ENCODE data around the gene SLC38A2. TPM values are rescaled to one million over a fixed set of nuclear protein-coding genes. Genes with fewer than 3 reads are reported as not detected.

Gene SLC38A2
- total RNA-seq, 1 experiment from 2014 or later = 341 TPM

DNA sequence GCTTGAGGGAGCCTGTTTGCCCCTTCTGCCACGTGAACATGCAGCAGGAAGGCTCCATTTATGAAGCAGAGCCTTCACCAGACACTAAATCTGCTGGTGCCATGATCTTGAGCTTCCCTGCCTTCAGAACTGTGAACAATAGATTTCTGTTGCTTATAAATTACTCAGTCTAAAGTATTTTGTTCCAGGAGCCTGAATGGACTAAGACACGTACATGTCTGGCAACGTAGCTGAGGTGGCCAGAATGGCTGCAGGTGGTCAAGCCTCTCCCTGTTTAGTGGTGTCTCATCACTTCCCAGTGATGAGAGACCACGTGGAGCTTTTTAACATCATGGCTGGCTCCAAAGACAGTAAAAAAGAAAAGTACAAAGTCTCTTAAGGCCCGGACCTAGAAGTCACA is 32.2 kb upstream of the SLC38A2 start:
- ChIA-PET CTCF (no interaction called here), POLR2A (no interaction called here)

DNA sequence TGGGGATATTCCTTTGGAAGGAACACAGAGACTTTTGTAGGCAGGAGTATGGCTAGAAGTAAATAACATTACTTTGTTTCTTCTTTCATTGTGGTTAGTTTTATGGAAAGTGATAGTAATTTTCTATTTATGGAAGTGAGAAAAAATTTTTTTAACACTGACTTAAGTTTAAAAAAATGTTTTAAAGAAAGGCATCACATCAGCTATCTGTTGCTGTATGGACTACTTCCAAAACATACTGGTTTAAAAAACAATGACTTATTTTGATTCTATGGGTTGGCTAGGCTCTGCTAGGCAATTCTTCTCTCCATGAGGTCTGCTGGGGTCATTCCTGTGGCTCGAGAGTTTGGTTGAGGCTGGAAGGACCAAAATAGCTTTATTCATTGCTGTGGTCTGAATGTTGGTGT is 31.7 kb upstream of the SLC38A2 start:
- DNase-seq (ENCODE audit: low read depth, low spot score) (no peak), ATAC-seq (no peak)
- Histone ChIP-seq H3K36me3 (ENCODE audit: control insufficient read depth, insufficient read depth, low read length) (no peaks in the 10 kb centered on the region), H3K9me3 (ENCODE audit: control insufficient read depth, insufficient read depth, low read depth, low read length) (no peaks in the 10 kb centered on the region), H3K4me3 (ENCODE audit: low read depth in 2 of 2, low read length in 2 of 2) (no peak overlapping the region), H3K27ac (ENCODE audit: low read length) (peak overlapping the region; percentile 76; the same call in 1 of the 2 replicates), H3K4me1 (ENCODE audit: control insufficient read depth, insufficient read depth, low read length) (peaks cover 19% of the 10 kb centered on the region), H3K27me3 (ENCODE audit: control insufficient read depth, insufficient read depth, low read length) (no peaks in the 10 kb centered on the region)
- ChIA-PET CTCF (no interaction called here), POLR2A (no interaction called here)
- in situ Hi-C loops (cut with HindIII; ENCODE audit: low pct_unique_long_range_greater_than_20kb, low sequenced_read_pairs) (no loop called here), intact Hi-C loops (cut with micrococcal nuclease; ENCODE audit: unreplicated experiment) (no loop called here)
- TF ChIP-seq, protein P1, sequence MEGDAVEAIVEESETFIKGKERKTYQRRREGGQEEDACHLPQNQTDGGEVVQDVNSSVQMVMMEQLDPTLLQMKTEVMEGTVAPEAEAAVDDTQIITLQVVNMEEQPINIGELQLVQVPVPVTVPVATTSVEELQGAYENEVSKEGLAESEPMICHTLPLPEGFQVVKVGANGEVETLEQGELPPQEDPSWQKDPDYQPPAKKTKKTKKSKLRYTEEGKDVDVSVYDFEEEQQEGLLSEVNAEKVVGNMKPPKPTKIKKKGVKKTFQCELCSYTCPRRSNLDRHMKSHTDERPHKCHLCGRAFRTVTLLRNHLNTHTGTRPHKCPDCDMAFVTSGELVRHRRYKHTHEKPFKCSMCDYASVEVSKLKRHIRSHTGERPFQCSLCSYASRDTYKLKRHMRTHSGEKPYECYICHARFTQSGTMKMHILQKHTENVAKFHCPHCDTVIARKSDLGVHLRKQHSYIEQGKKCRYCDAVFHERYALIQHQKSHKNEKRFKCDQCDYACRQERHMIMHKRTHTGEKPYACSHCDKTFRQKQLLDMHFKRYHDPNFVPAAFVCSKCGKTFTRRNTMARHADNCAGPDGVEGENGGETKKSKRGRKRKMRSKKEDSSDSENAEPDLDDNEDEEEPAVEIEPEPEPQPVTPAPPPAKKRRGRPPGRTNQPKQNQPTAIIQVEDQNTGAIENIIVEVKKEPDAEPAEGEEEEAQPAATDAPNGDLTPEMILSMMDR (IDR thresholded peaks at IDR 0.05) = no peak
- TF ChIP-seq SIN3A (IDR thresholded peaks at IDR 0.05; ENCODE audit: borderline replicate concordance, insufficient read depth, low read depth, low read length) = no peak
- TF ChIP-seq, protein P2, sequence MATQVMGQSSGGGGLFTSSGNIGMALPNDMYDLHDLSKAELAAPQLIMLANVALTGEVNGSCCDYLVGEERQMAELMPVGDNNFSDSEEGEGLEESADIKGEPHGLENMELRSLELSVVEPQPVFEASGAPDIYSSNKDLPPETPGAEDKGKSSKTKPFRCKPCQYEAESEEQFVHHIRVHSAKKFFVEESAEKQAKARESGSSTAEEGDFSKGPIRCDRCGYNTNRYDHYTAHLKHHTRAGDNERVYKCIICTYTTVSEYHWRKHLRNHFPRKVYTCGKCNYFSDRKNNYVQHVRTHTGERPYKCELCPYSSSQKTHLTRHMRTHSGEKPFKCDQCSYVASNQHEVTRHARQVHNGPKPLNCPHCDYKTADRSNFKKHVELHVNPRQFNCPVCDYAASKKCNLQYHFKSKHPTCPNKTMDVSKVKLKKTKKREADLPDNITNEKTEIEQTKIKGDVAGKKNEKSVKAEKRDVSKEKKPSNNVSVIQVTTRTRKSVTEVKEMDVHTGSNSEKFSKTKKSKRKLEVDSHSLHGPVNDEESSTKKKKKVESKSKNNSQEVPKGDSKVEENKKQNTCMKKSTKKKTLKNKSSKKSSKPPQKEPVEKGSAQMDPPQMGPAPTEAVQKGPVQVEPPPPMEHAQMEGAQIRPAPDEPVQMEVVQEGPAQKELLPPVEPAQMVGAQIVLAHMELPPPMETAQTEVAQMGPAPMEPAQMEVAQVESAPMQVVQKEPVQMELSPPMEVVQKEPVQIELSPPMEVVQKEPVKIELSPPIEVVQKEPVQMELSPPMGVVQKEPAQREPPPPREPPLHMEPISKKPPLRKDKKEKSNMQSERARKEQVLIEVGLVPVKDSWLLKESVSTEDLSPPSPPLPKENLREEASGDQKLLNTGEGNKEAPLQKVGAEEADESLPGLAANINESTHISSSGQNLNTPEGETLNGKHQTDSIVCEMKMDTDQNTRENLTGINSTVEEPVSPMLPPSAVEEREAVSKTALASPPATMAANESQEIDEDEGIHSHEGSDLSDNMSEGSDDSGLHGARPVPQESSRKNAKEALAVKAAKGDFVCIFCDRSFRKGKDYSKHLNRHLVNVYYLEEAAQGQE (IDR thresholded peaks at IDR 0.05; ENCODE audit: insufficient read depth in 1 of 2, low read depth in 2 of 2, low read length in 1 of 2) = no peak
- no peak for TF ChIP-seq TCF7L2 (IDR thresholded peaks at IDR 0.05; ENCODE audit: low read depth, low read length)
- no peak for TF ChIP-seq POLR2AphosphoS5 (IDR thresholded peaks at IDR 0.05; ENCODE audit: low read depth, low read length)
- BruUV-seq (replicated peaks) = no TSS peak

More for the DNA sequence above, 32.2 kb upstream of the SLC38A2 start:
- Histone ChIP-seq H3K27me3 (ENCODE audit: control insufficient read depth, insufficient read depth, low read length) (no peaks in the 10 kb centered on the region), H3K9me3 (ENCODE audit: control insufficient read depth, insufficient read depth, low read depth, low read length) (no peaks in the 10 kb centered on the region), H3K36me3 (ENCODE audit: control insufficient read depth, insufficient read depth, low read length) (no peaks in the 10 kb centered on the region), H3K27ac (ENCODE audit: low read length) (peak overlapping the region; percentile 76; the same call in 1 of the 2 replicates), H3K4me1 (ENCODE audit: control insufficient read depth, insufficient read depth, low read length) (peaks cover 19% of the 10 kb centered on the region), H3K4me3 (ENCODE audit: low read depth in 2 of 2, low read length in 2 of 2) (no peak overlapping the region)
- no peak for TF ChIP-seq SIN3A (IDR thresholded peaks at IDR 0.05; ENCODE audit: borderline replicate concordance, insufficient read depth, low read depth, low read length)
- TF ChIP-seq, protein P1 (IDR thresholded peaks at IDR 0.05) = no peak
- no peak for TF ChIP-seq TCF7L2 (IDR thresholded peaks at IDR 0.05; ENCODE audit: low read depth, low read length)
- TF ChIP-seq POLR2AphosphoS5 (IDR thresholded peaks at IDR 0.05; ENCODE audit: low read depth, low read length) = no peak
- TF ChIP-seq, protein P2 (IDR thresholded peaks at IDR 0.05; ENCODE audit: insufficient read depth in 1 of 2, low read depth in 2 of 2, low read length in 1 of 2) = no peak
- intact Hi-C loops (cut with micrococcal nuclease; ENCODE audit: unreplicated experiment) (no loop called here), in situ Hi-C loops (cut with HindIII; ENCODE audit: low pct_unique_long_range_greater_than_20kb, low sequenced_read_pairs) (no loop called here)
- ATAC-seq (no peak), DNase-seq (ENCODE audit: low read depth, low spot score) (no peak)
- BruUV-seq (replicated peaks) = no TSS peak
